NB4 (cell line): Measurements from ENCODE around the gene KCTD19.

ENCODE experiments used
- DNase-seq: peaks from one replicate; pipeline ENCODE4 v3.0.0; 2010; ENCODE audit warnings: low read depth
- H3K4me3 ChIP-seq: one replicate; pipeline ENCODE4 v1.5.1; 2011; ENCODE audit warnings: mild to moderate bottlenecking, low read depth, low read length, moderate library complexity
- MYC ChIP-seq: IDR thresholded peaks from 2 replicates; pipeline ENCODE4 v1.6.1; 2011; ENCODE audit warnings: low read depth, low read length
- POLR2A ChIP-seq: IDR thresholded peaks from 2 replicates; pipeline ENCODE4 v1.6.1; 2011; ENCODE audit warnings: mild to moderate bottlenecking; ENCODE audit not compliant: insufficient read length; ENCODE audit errors: extremely low read depth
- TF ChIP-seq, protein P1 (sequence below): IDR thresholded peaks from 2 replicates; pipeline ENCODE4 v1.6.1; 2011; ENCODE audit warnings: low read depth, low read length
- TF ChIP-seq, protein P2 (sequence below): IDR thresholded peaks from one replicate; pipeline ENCODE4 v1.5.1; 2012; ENCODE audit warnings: low read depth, low read length

KCTD19 gene

DNA sequence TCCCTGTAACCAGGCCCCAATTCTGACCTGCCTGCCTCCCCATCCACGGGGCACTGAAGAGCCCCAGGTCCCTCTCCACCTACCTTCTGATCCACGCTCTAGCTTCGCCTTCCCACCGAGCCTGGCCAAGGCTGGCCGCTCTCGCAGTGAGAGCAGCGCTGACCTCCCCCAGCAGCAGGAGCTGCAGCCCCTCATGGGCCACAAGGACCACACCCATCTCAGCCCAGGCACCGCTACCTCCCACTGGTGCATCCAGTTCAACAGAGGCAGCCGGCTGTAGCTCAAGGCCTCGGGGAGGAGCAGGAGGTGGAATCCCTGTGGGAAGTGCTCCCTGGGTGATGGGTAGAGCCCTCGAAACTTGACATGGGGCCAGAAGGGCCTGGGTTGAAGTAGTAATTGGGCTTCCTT, 55.6 kb downstream of the KCTD19 start:
- H3K4me3 ChIP-seq, result no peak overlapping the region
- TF ChIP-seq POLR2A, result no peak
- TF ChIP-seq, protein P1, sequence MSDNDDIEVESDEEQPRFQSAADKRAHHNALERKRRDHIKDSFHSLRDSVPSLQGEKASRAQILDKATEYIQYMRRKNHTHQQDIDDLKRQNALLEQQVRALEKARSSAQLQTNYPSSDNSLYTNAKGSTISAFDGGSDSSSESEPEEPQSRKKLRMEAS, result no peak
- no peak for TF ChIP-seq MYC
- TF ChIP-seq, protein P2, sequence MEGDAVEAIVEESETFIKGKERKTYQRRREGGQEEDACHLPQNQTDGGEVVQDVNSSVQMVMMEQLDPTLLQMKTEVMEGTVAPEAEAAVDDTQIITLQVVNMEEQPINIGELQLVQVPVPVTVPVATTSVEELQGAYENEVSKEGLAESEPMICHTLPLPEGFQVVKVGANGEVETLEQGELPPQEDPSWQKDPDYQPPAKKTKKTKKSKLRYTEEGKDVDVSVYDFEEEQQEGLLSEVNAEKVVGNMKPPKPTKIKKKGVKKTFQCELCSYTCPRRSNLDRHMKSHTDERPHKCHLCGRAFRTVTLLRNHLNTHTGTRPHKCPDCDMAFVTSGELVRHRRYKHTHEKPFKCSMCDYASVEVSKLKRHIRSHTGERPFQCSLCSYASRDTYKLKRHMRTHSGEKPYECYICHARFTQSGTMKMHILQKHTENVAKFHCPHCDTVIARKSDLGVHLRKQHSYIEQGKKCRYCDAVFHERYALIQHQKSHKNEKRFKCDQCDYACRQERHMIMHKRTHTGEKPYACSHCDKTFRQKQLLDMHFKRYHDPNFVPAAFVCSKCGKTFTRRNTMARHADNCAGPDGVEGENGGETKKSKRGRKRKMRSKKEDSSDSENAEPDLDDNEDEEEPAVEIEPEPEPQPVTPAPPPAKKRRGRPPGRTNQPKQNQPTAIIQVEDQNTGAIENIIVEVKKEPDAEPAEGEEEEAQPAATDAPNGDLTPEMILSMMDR, result no peak

DNA sequence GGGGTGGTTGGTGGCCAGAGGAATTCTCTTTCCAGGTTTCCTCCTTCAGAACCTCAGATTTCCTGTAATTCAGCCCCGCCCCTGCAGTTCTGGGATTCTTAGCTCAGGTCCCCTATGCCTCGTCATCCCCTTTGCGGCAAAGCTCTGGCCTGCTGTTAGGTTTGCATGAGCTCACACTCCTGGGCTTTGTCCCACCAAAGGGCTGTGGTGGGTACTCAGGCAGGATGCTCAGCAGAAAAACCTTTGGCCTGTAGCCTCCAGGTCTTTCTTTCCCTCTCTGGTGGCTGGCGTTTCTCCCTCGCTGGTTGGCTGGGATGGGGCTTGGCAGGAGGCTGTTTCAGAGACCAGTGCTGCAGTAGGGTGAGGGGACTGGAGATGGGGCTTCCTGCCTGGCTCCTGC, 56.8 kb downstream of the KCTD19 start:
- no peak overlapping the region for H3K4me3 ChIP-seq
- DNase-seq, result no peak
- no peak for TF ChIP-seq MYC
- TF ChIP-seq, protein P2, result no peak
- TF ChIP-seq, protein P1, result no peak
- TF ChIP-seq POLR2A, result no peak

More for the DNA sequence above, 55.6 kb downstream of the KCTD19 start:
- DNase-seq, result no peak

DNA sequence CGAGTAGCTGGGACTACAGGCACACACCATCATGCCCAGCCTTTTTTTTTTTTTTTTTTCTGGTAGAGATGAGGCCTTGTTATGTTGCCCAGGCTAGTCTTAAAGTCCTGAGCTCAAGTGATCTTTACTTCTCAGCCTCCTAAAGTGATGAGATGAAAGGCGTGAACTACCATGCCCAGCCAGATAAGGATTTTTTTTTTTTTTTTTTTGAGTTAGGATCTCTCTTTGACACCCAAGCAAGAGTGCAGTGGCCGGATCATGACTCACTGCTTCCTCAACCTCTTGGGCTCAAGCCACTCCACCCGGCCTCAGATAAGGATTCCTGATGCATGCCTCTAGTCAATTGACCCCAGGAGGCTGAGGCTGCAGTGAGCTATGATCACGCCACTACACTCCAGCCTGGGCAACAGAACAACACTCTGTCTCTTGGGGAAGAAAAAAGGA, 58.4 kb downstream of the KCTD19 start:
- DNase-seq, result peak; percentile 55
- no peak overlapping the region for H3K4me3 ChIP-seq
- no peak for TF ChIP-seq POLR2A
- no peak for TF ChIP-seq MYC
- TF ChIP-seq, protein P2, result no peak
- TF ChIP-seq, protein P1, result no peak

DNA sequence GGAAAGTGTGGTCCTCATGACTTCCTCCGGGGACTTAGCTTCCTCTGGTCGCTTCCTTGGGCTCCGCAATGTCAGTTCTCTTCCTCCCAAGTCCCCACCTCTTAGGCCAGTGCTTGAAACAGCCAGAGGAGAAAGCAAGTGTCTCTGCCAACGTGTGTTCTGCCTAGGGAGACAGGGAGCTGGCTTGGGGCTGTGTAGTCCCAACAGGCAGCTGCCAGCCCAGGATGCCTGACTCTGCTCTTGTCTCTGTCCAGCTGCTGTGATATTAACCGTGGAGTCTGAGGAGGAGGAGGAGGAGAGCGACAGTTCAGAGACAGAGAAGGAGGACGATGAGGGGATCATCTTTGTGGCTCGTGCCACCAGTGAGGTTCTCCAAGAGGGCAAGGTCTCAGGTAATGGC, 60.7 kb downstream of the KCTD19 start:
- TF ChIP-seq, protein P2, result no peak
- TF ChIP-seq, protein P1, result no peak
- no peak overlapping the region for H3K4me3 ChIP-seq
- no peak for DNase-seq

DNA sequence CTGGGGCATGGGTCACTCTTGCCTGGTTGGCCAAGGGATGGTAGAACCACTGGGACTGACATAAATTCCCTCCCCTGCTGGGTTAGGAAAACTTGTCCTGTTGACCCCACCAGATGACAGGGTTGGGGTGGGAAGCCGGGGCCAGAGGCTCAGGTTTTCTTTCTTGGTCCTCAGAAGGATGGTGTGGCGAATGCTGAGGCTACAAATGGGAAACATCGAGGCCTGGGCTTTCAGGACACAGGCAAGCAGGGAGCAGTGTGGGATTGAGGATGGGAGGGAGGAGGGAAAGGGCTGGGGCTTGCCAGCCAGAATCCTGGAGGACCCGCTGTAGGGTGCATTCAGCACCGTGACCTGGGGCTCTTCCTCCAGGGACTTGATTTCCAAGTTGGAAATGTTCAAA, 61.7 kb downstream of the KCTD19 start:
- H3K4me3 ChIP-seq, result no peak overlapping the region
- no peak for DNase-seq
- TF ChIP-seq MYC (no peak), POLR2A (no peak)
- TF ChIP-seq, protein P2, result no peak
- TF ChIP-seq, protein P1, result no peak

DNA sequence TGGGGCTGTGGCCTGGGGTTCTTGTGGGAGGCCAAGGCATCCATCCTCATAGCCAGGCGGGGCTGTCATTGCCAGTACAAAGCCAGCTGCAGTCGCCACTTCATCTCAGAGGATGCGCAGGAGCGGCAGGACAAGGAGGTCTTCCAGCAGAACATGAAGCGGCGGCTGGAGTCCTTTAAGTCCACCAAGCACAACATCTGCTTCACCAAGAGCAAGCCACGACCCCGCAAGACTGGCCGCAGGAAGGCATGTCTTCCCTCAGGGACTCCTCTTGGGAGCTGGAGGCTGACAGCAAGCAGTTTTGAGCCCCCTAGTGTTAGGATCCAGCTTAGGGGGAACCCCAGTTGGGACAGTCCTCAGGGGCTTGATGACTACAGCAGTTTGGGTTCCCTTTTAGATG, 62.3 kb downstream of the KCTD19 start:
- no peak overlapping the region for H3K4me3 ChIP-seq
- TF ChIP-seq POLR2A, result no peak
- TF ChIP-seq, protein P2, result peak; percentile 34
- DNase-seq, result peak; percentile 47
